Spinal cord (tissue), 10 donors: ENCODE measurements around the gene NIFK. TPM values are rescaled to one million over a fixed set of nuclear protein-coding genes. Genes with fewer than 3 reads are reported as not detected.

Experiments
- DNase-seq, 6 donors: peaks; one replicate each; pipeline versions ENCODE4 v3.0.0 to v3.0.0-alpha.2; 2013 to 2015; ENCODE audit warnings: low spot score in 6 of 6, low read depth in 4 of 6
- H3K27ac ChIP-seq: one replicate; pipeline ENCODE4 v1.5.1; 2013; ENCODE audit warnings: low read depth, low read length, control low read depth
- H3K27me3 ChIP-seq: one replicate; pipeline ENCODE4 v1.6.1; 2013; ENCODE audit warnings: low read length; ENCODE audit not compliant: control insufficient read depth, insufficient read depth
- H3K36me3 ChIP-seq: one replicate; pipeline ENCODE4 v1.6.1; 2013; ENCODE audit warnings: low read length; ENCODE audit not compliant: control insufficient read depth, insufficient read depth
- H3K4me1 ChIP-seq: one replicate; pipeline ENCODE4 v1.6.1; 2013; ENCODE audit warnings: low read length; ENCODE audit not compliant: control insufficient read depth, insufficient read depth
- H3K4me3 ChIP-seq: one replicate; pipeline ENCODE4 v1.5.1; 2013; ENCODE audit warnings: low read depth, low read length, control low read depth
- H3K9me3 ChIP-seq: one replicate; pipeline ENCODE4 v1.6.1; 2013; ENCODE audit warnings: low read length; ENCODE audit not compliant: control insufficient read depth, insufficient read depth
- WGBS: methylation state at CpG from one replicate; pipeline ENCODE4 v1.1.5; 2013; ENCODE audit warnings: missing lambda C conversion rate; ENCODE audit not compliant: insufficient coverage; 5-methylcytosine and 5-hydroxymethylcytosine counted together
- long read RNA-seq, 4 donors: transcript quantifications; one replicate each; lab custom pipeline, GENCODE V29; 2026
- polyA plus RNA-seq, 2 donors: library from polyadenylated mRNA; unstranded; fragments of 120-200 nt; gene quantifications; one replicate each; pipeline ENCODE4 v1.2.1, GENCODE V29; 2013; ENCODE audit not compliant: insufficient read length in 2 of 2
- total RNA-seq, 2 donors: library from RNA; depleted of rRNA in 1 of 2; stranded (reverse); fragments of 120-200 nt in 1 of 2; fragments of >200 nt in 1 of 2; gene quantifications; one replicate each; pipeline versions ENCODE4 v1.2.3 to v1.2.4, GENCODE V29; 2013 to 2014
- donor health status: healthy.

NIFK gene
- total RNA-seq, result 10 to 100 TPM; 47.8 to 62.6 TPM
- 10 to 100 TPM; 44.9 to 62.9 TPM for polyA plus RNA-seq
- long read RNA-seq, donor 1, transcript NIFK-201 (7 exons, 1,734 nt), result major isoform, 19 of 31 reads
- long read RNA-seq, donor 1, transcript NIFK-205 (4 exons, 1,096 nt), result minor isoform, 8 of 31 reads
- long read RNA-seq, donor 1, partial matches to known transcripts, result 0 of 31 reads
- long read RNA-seq, donor 1, other reads (novel, unspliced or antisense), result 0 of 31 reads
- long read RNA-seq, donor 2, transcript NIFK-201 (7 exons, 1,734 nt), result major isoform, 6 of 10 reads
- long read RNA-seq, donor 2, partial matches to known transcripts, result 0 of 10 reads
- long read RNA-seq, donor 2, other reads (novel, unspliced or antisense), result 0 of 10 reads
- long read RNA-seq, donor 3, transcript NIFK-205 (4 exons, 1,096 nt), result minor isoform, 6 of 21 reads
- long read RNA-seq, donor 3, transcript NIFK-201 (7 exons, 1,734 nt), result major isoform, 14 of 21 reads
- long read RNA-seq, donor 3, partial matches to known transcripts, result 0 of 21 reads
- long read RNA-seq, donor 3, other reads (novel, unspliced or antisense), result 0 of 21 reads
- long read RNA-seq, donor 4, transcript NIFK-201 (7 exons, 1,734 nt), result major isoform, 32 of 55 reads
- long read RNA-seq, donor 4, transcript NIFK-206 (4 exons, 663 nt), result minor isoform, 5 of 55 reads
- long read RNA-seq, donor 4, transcript NIFK-205 (4 exons, 1,096 nt), result minor isoform, 10 of 55 reads
- long read RNA-seq, donor 4, partial matches to known transcripts, result 7 of 55 reads
- long read RNA-seq, donor 4, other reads (novel, unspliced or antisense), result 0 of 55 reads

- peak within 1 kb of the TSS; percentile 96 for H3K4me3 ChIP-seq
- H3K36me3 ChIP-seq, result peaks cover 20% of the 10 kb centered on the region
- DNase-seq, result peak; percentile 78 to 99 (median 92)
- H3K27ac ChIP-seq, result peak within 1 kb of the TSS; percentile 76
- H3K27me3 ChIP-seq, result no peaks in the 10 kb centered on the region
- H3K4me1 ChIP-seq, result peaks cover 8% of the 10 kb centered on the region
- H3K9me3 ChIP-seq, result no peaks in the 10 kb centered on the region
- WGBS, result under 1% methylated on average over 92 of the region's 93 CpGs
These were observed at the start of gene NIFK for GRCh38 chr2:121736462-121737336. NIFK (minus strand) TSS chr2:121736875; CDS start chr2:121736850, 25 bp downstream.

DNA sequence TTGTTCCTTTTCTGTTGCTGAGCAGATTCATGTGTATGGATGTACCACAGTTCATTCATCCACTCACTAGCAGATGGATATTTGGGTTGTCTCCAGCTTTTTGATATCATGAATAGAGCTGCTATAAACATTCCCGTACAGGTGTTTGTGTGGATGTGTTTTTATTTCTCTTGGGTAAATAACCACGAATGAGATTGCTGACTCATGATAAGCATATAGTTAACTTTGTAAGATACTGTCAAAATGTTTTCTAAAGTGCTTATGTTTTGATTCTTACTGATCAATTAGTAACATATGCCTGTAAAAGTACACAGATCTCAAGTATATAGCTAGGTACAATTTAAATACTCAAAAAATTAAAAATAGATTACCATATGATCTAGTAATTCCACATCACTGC, 46.5 kb upstream of the NIFK start:
- Histone ChIP-seq H3K4me1 (no peaks in the 10 kb centered on the region), H3K9me3 (no peaks in the 10 kb centered on the region), H3K27ac (no peak overlapping the region), H3K36me3 (no peaks in the 10 kb centered on the region), H3K27me3 (no peaks in the 10 kb centered on the region), H3K4me3 (no peak overlapping the region)
- WGBS, result no CpG with 5 or more reads among the region's 2 CpGs
- DNase-seq, result no peak

DNA sequence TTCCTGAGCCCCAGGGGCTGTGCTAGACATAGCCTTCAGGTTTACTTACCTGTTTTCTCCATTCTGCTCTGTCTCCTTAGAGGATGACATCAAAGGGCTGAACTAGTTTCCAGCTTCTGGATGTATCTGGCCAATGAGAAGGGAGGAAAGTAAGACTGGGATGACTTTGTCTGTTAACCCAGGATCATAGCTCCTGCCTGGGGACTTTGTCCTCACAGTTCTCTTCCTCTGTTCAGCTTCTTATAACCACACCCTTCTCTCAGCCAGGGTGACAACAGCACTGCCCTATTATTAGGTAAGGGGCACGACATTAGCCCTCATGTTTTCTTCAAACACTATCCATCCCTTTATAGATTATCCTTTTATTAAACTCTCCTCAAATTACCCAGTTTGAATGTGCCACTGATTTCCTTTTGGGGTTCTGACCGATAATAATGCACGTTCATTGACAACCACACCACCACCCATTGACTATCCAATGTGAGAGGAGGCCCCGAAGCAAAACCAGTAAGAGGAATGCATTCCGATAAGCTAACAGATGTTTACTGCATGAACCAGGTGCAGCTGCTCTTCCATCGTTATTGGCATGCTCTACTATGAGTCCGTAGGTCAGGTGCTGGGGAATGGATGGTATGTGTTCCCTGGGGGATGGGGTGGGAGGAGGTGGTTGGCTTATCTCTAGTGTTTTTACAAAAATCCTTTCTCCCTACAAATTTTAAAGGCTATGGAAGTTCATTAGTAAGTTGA, 42.2 kb upstream of the NIFK start:
- Histone ChIP-seq H3K4me1 (no peaks in the 10 kb centered on the region), H3K27me3 (no peaks in the 10 kb centered on the region), H3K4me3 (no peak overlapping the region), H3K27ac (no peak overlapping the region), H3K36me3 (no peaks in the 10 kb centered on the region), H3K9me3 (no peaks in the 10 kb centered on the region)
- no peak for DNase-seq
- WGBS, result 100% methylated on average over 1 of the region's 7 CpGs

DNA sequence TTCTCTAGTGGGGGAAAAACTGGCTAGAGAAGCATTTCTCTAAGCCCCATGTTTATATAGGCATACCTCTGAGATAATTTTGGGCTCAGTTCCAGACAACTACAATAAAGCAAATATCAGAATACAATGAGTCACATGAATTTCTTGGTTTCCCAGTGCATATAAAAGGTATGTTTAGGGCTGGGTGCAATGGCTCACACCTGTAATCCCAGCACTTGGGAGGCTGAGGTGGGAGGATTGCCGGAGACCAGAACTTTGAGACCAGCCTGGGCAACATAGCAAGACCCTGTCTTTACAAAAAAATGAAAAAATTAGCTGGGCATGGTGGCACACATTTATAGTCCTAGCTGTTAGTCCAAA, 41.0 kb upstream of the NIFK start:
- Histone ChIP-seq H3K4me3 (no peak overlapping the region), H3K4me1 (no peaks in the 10 kb centered on the region), H3K27me3 (no peaks in the 10 kb centered on the region), H3K27ac (no peak overlapping the region), H3K36me3 (no peaks in the 10 kb centered on the region), H3K9me3 (no peaks in the 10 kb centered on the region)
- DNase-seq, result no peak
- WGBS, result 100% methylated on average over 1 of the region's 1 CpG

GRCh38 chr2:121776885-121777698, 40.4 kb upstream of the NIFK start:
- Histone ChIP-seq H3K9me3 (no peaks in the 10 kb centered on the region), H3K4me3 (no peak overlapping the region), H3K27ac (no peak overlapping the region), H3K4me1 (no peaks in the 10 kb centered on the region), H3K36me3 (no peaks in the 10 kb centered on the region), H3K27me3 (no peaks in the 10 kb centered on the region)
- DNase-seq, result no peak
- WGBS, result 90% methylated on average over 5 of the region's 12 CpGs

- Histone ChIP-seq H3K9me3 (no peaks in the 10 kb centered on the region), H3K4me1 (no peaks in the 10 kb centered on the region), H3K4me3 (no peak overlapping the region), H3K27me3 (no peaks in the 10 kb centered on the region), H3K27ac (no peak overlapping the region), H3K36me3 (no peaks in the 10 kb centered on the region)
- no CpG with 5 or more reads among the region's 3 CpGs for WGBS
- no peak for DNase-seq
These were observed 39.7 kb upstream of the NIFK start for GRCh38 chr2:121776361-121776760.

- DNase-seq, result no peak
- Histone ChIP-seq H3K36me3 (peaks cover 4% of the 10 kb centered on the region), H3K4me3 (no peak overlapping the region), H3K27ac (no peak overlapping the region), H3K27me3 (no peaks in the 10 kb centered on the region), H3K9me3 (no peaks in the 10 kb centered on the region), H3K4me1 (no peaks in the 10 kb centered on the region)
- WGBS, result 78% methylated on average over 9 of the region's 13 CpGs
These were observed 37.6 kb upstream of the NIFK start for GRCh38 chr2:121774235-121774634.

DNA sequence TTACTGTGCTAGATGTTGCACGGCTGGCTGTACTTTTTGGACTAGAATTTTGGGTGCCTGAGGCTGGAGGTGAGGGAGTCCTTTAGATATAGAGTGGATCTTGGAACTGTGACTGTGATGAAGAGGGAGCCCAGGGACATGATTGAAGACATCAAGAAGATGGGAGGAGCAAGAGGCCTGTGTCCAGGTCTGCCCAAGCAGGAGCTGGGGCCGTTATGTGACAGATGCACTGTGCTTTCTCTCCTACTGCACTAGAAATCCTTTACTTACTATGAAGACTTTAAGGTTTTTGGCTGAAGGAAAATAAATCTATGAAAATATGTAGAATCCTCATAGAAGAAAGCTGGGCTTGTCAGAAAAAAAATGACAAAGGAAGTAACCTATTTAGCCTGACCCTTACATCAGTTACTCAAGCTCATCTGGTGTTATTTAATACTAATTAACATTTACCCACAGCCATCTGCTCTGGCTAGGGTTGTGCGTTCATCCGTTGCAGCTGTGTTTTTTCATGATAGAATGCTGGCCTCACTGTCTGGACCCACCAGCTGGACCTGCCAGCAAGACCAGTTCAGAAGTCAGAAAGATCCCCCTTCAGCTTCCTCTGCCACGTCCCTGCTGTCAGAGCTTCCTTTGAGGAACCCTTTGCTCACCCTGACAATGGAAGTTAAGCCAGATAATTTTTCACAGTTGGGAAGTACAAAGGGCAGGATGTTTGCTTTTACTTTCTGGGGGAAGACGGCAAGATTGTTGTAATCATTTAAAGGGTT, 35.5 kb upstream of the NIFK start:
- no peaks in the 10 kb centered on the region for H3K9me3 ChIP-seq
- H3K27me3 ChIP-seq, result no peaks in the 10 kb centered on the region
- H3K27ac ChIP-seq, result peak overlapping the region; percentile 11
- DNase-seq, result peak in 2 of 6 donors; percentile 25 to 40
- no peak overlapping the region for H3K4me3 ChIP-seq
- peaks cover 8% of the 10 kb centered on the region for H3K36me3 ChIP-seq
- WGBS, result 38% methylated on average over 3 of the region's 6 CpGs
- H3K4me1 ChIP-seq, result no peaks in the 10 kb centered on the region
